GM12891 (cell line): ENCODE measurements around the gene ALCAM.

Experiments
- DNase-seq: peaks from one replicate; pipeline ENCODE4 v3.0.0; 2011; ENCODE audit warnings: low spot score; ENCODE audit not compliant: insufficient read length
- FAIRE-seq: peaks from 2 replicates; lab custom pipeline; 2011; peaks lifted over from hg19 to GRCh38; lab: Jason Lieb, UNC
- PAX5 ChIP-seq: IDR thresholded peaks from 2 replicates; pipeline ENCODE4 v1.6.1; 2011; ENCODE audit warnings: low read length, moderate library complexity, mild to moderate bottlenecking; ENCODE audit not compliant: insufficient read depth, severe bottlenecking
- POLR2A ChIP-seq: IDR thresholded peaks from 2 replicates; pipeline ENCODE4 v1.6.1; 2011; ENCODE audit warnings: low read depth, low read length, control low read depth
- POLR2AphosphoS5 ChIP-seq: IDR thresholded peaks from 2 replicates; pipeline ENCODE4 v1.6.1; 2011; ENCODE audit warnings: low read depth, low read length, control low read depth
- POU2F2 ChIP-seq: IDR thresholded peaks from 2 replicates; pipeline ENCODE4 v1.6.1; 2011; ENCODE audit warnings: low read depth, mild to moderate bottlenecking, control low read depth, low read length, moderate library complexity
- SPI1 ChIP-seq: IDR thresholded peaks from 2 replicates; pipeline ENCODE4 v1.6.1; 2011; ENCODE audit warnings: low read depth, low read length, control low read depth
- TAF1 ChIP-seq: IDR thresholded peaks from 2 replicates; pipeline ENCODE4 v1.6.1; 2011; ENCODE audit warnings: low read depth, low read length, control low read depth

Gene ALCAM

GRCh38 chr3:105365391-105366325, 1.1 kb upstream of the ALCAM start:
- DNase-seq, result no peak

DNA sequence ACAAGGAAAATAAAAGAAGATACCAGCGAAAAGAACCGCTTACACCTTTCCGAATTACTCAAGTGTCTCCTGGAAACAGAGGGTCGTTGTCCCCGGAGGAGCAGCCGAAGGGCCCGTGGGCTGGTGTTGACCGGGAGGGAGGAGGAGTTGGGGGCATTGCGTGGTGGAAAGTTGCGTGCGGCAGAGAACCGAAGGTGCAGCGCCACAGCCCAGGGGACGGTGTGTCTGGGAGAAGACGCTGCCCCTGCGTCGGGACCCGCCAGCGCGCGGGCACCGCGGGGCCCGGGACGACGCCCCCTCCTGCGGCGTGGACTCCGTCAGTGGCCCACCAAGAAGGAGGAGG, 325 bp downstream of the ALCAM start:
- no peak for DNase-seq
- peak; percentile 75 for FAIRE-seq
- 0 out of 2 replicates have a peak, but pooled peaks have one; percentile 2 for TF ChIP-seq POLR2AphosphoS5
- TF ChIP-seq POU2F2, result no peak

More at GRCh38 chr3:105365391-105366325, 1.1 kb upstream of the ALCAM start:
- FAIRE-seq, result no peak
- no peak for TF ChIP-seq PAX5
- TF ChIP-seq SPI1, result no peak
- TF ChIP-seq POU2F2, result no peak
- no peak for TF ChIP-seq TAF1
- TF ChIP-seq POLR2AphosphoS5, result no peak
- no peak for TF ChIP-seq POLR2A

DNA sequence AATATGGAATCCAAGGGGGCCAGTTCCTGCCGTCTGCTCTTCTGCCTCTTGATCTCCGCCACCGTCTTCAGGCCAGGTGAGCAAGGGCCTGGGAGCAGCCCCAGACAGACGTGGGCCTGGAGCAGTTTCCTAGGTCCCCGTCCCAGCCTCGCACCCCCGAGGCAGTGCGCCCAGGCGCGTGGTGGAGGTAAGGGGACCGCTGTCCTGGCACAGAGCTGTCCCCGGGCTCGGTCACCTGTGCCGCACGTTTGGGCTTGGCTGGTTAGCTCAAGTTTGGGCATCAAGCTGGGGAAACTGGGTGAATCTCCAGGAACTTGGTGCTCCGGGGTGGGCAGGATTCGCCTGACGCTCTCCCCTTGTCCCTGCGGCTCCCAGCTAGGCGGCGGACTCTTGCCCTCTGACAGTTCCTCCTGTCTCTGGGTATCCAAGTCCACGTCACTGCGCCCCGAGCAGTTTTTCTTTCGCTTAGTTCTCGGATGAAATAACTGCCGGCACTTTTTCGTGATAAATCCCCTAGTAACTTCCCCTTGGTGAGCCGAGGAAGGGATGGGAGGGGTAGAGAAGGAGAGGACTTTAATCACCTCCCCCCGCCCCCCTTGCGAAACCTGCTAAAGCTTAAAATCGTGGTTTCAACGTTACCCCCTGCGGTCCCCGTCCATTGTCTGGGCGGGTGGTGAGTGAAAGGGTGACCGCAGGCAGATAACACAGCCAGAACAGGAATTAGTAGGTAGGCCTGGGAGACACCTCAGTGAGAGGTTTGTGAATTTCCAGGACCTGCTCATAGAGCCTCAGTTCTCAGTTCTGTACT, 901 bp downstream of the ALCAM start:
- FAIRE-seq (peak; percentile 80), DNase-seq (peak; percentile 38)
- TF ChIP-seq TAF1 (no peak), PAX5 (no peak), POLR2A (0 out of 2 replicates have a peak, but pooled peaks have one; percentile 7), POLR2AphosphoS5 (peak; percentile 41; the same call in 1 of the 2 replicates), SPI1 (no peak), POU2F2 (peak; percentile 83)

GRCh38 chr3:105368566-105369499, 2.1 kb downstream of the ALCAM start:
- peak; percentile 95 for FAIRE-seq
- no peak for DNase-seq
- TF ChIP-seq POLR2AphosphoS5, result no peak; the same call in none of the 2 replicates
- peak; percentile 81 for TF ChIP-seq POLR2A
- no peak for TF ChIP-seq PAX5
- peak; percentile 61 for TF ChIP-seq SPI1
- peak; percentile 65; the same call in 1 of the 2 replicates for TF ChIP-seq POU2F2
- TF ChIP-seq TAF1, result peak; percentile 52

DNA sequence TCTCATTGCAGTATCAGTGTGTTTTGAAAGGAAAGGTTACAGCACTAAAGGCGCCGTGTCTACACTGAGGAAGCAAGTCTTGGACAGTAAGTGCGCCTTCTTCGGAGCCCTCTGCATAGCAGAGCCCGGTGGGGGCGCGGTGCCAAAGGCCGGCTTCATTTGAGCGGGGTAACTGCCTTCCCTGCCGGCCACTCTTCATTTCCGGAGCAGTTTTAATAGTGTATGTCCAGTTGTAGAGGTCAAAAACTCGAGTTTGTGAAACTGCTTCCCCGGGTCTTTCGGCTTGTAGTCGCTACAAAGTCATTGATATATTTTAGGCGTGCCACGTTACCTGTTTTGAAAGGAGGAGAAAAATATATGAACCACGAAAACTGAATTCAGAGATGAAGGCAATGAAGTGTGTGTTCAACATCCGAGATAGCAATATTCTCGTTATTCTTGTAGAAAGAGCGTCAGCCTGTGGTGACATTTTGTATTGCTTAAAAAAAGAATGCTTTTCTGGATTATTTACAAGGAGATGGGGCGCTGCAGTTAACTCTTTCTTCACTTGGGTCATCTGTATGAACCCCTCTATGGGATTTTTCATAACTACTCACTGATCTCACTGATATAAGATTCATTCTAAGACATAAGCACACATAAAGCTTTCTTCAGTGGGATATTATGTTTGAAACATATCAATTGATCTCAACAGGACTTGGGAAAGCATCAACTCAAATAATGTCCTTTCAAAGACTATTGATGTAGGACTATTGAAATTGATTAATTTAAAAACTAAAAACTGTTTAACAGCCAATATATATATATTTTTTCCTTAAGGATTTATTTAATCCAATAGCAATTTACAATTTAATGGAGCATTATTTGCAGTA, 3.0 kb downstream of the ALCAM start:
- DNase-seq (no peak), FAIRE-seq (peak; percentile 89)
- no peak for TF ChIP-seq POU2F2
- TF ChIP-seq TAF1, result no peak; the same call in 1 of the 2 replicates
- no peak for TF ChIP-seq SPI1
- TF ChIP-seq POLR2A, result no peak

DNA sequence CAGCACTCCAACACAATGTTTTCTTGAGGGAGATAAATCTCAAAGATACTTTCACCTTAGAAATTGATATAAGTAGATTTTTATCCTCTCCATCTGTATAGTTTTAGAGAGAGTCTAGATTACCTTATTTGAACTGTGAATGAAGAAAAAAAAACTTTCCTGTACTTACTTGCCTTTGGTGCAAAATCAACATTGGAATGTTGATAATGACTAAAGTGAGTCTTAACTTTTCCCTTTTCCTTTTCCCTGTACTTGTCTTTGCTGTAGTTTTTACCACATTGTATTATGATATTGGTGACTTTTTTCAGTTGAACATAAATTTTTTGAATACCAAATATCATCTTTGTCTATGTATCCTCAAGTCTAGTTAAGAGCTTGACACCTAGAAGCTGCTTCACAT, 6.7 kb downstream of the ALCAM start:
- TF ChIP-seq POU2F2, result no peak
- TF ChIP-seq PAX5, result no peak
- no peak for FAIRE-seq
- no peak for DNase-seq

DNA sequence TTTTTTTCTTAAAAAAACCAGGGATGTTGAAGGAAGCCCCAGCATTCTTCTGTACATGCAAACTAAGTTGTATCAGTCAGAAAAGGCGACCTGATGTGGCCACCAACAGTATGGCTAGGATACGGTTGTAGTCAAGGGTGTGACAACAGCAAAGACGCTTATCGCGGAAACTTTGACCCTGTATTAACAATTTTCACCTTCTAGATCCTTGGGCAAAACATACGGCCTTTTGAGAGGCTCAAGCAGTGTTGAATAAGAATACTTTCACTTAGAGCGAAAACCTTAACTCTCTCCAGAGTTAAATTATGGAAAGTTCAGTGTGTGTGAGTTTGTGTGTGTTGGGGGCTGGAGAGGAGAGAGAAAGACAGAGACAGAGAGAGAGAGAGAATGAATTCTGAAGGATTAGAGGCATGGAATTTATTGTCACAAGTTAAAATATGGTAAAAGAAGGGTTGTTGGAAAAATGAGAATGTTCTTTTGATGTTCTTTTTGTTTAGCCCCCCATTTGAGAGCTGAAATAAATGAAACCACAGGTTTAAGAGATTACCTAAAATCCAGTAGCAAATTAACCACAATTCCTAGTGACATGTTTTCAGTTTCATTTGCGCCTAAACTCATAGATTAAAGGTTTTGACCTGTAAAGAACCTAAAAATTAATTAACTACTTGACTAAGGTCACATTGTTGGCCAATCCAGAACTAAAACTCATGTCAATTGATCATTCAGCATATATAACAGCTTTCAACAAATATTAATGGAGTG, 9.2 kb downstream of the ALCAM start:
- FAIRE-seq, result peak; percentile 26
- TF ChIP-seq POLR2AphosphoS5 (no peak), POU2F2 (no peak), POLR2A (no peak), SPI1 (no peak)
- DNase-seq, result no peak

DNA sequence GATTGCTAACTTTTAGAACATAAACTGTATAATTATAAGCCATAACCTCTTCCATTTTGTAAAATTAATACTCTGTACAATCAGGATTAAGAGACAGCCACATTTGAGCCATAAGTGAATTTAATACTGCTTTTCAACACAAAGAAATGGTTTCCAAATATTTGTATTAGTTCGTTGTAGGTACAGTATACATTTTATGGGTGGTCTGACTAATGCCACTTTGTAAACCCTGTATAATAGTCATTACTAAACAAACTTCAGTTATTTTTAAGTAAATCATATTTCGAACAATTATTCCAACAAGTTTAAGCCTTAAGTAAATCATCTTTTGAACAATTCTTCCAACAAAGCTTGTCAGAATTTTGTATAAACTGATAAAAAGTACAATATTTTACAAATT, 11.0 kb downstream of the ALCAM start:
- TF ChIP-seq POU2F2, result no peak
- TF ChIP-seq POLR2A, result no peak
- TF ChIP-seq SPI1, result no peak
- no peak for TF ChIP-seq PAX5
- no peak for TF ChIP-seq TAF1
- DNase-seq (no peak), FAIRE-seq (no peak)
